22Rv1 (cell line): ENCODE results near the gene BUD13.

Experiments
- H3K27ac ChIP-seq: fragments of 450-650 bp; 2 replicates; pipeline ENCODE4 v1.5.1; 2017
- CTCF ChIP-seq: fragments of 450-650 bp; IDR thresholded peaks from 2 replicates; pipeline ENCODE4 v1.5.1; 2017; ENCODE audit warnings: mild to moderate bottlenecking
- ZFX ChIP-seq: fragments of 450-650 bp; IDR thresholded peaks from 2 replicates; pipeline ENCODE4 v1.6.1; 2017; ENCODE audit warnings: antibody characterized with exemption, borderline replicate concordance

BUD13 gene

GRCh38 chr11:116742104-116742503, 30.7 kb downstream of the BUD13 start:
- no peak for TF ChIP-seq CTCF
- TF ChIP-seq ZFX, result no peak
- no peak overlapping the region for H3K27ac ChIP-seq

GRCh38 chr11:116740741-116741140, 32.0 kb downstream of the BUD13 start:
- H3K27ac ChIP-seq, result no peak overlapping the region
- TF ChIP-seq CTCF (no peak), ZFX (no peak)

- TF ChIP-seq CTCF, result no peak
- TF ChIP-seq ZFX, result no peak
- H3K27ac ChIP-seq, result no peak overlapping the region
Observed at GRCh38 chr11:116738975-116739374, 33.8 kb downstream of the BUD13 start.

GRCh38 chr11:116736763-116737162, 36.0 kb downstream of the BUD13 start:
- no peak overlapping the region for H3K27ac ChIP-seq
- TF ChIP-seq CTCF, result peak; percentile 30
- no peak for TF ChIP-seq ZFX

GRCh38 chr11:116733969-116734508, 38.7 kb downstream of the BUD13 start:
- H3K27ac ChIP-seq, result no peak overlapping the region
- TF ChIP-seq CTCF (no peak), ZFX (no peak)

- no peak overlapping the region for H3K27ac ChIP-seq
- TF ChIP-seq CTCF (peak; percentile 64), ZFX (no peak)
Observed at GRCh38 chr11:116733043-116733755, 39.6 kb downstream of the BUD13 start.

GRCh38 chr11:116732271-116733042, 40.3 kb downstream of the BUD13 start:
- no peak overlapping the region for H3K27ac ChIP-seq
- TF ChIP-seq CTCF (peak; percentile 91), ZFX (no peak)
